ENCODE results near the gene DOCK1.
"Not testable (repeated sequence)": the region's sequence is repeated elsewhere in the genome, so short reads cannot be mapped to it uniquely, and the experiment has no call there.

Gene DOCK1

DNA sequence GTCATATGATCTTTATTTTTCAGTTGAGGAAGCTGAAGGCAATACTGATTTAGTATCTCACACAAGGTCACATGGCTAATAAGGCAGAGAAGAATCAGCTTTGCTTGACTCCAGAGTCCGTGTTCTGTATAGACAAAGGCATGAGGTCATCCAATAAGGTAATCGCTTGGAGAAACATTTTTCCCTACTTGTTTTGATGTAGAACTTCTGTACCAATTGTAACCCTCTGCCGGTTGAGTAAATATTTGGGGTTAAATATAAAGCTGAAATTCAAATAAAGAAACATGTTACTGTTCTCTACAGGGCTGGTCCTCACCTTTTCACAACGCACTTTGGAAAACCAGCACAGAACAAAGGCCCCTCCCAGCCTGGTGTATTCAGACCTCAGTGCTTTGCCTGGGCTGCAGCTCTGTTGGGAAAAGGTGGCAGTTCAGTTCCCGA, 374.1 kb downstream of the DOCK1 start:
- DNase-seq (ENCODE audit: low read depth) = no peak

DNA sequence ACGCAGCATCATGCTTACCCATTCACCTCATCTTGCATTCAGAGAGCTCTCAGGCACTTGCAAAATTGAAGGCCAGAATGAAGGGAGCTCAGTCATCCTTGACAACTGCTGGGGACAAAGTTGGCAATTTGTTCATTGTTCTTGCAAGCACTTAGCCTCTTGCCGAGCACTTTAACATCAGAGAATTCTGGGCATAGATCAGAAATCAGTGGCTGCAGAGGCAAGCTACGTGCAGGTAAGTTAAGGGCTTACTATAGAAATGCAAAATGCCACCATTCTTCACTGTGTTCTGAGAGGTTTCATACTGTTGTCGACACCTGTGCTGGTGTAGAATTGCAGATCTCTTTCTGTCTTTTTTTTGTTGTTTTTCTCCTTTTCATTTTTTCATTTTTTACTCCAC, 375.2 kb downstream of the DOCK1 start:
- DNase-seq (ENCODE audit: low read depth) = no peak

DNA sequence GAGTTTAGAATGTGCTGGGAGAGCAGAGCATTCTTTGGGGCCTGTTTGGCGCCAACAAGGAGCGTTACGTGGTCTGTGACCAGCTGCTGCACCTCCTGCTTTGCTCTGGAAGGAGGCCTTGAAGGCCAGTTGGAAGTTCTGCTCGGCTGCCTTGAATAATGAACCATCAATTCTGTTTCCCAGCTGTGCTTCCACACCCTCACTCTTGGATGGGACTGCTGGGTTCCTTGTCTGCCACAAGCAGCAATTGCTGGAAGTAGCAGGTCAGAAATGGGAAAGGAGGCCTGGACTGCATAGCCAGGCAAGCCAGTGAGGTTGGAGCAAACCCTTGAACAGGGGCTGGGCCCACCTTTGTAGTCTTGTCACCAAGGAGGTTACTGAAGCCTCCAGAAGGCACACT, 377.8 kb downstream of the DOCK1 start:
- no peak for DNase-seq (ENCODE audit: low read depth)

DNA sequence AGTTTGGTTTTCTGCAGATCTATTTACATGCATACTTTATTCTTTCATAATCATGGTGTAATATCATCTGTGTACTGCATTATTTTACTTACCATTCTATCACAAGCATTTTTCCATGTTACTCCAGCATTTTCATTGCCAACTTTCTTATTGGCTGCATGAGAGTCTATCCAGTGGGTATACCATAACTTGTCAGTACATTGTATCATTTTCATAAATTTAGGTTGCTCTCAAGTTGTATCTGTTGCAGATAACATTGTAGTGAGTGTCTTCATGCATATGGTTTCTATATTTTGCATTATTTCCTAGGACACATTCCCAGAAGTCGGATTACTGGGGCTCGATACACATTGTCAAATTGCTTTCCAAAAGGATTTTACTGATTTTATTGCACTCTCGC, 378.3 kb downstream of the DOCK1 start:
- no peak for DNase-seq (ENCODE audit: low read depth)

DNA sequence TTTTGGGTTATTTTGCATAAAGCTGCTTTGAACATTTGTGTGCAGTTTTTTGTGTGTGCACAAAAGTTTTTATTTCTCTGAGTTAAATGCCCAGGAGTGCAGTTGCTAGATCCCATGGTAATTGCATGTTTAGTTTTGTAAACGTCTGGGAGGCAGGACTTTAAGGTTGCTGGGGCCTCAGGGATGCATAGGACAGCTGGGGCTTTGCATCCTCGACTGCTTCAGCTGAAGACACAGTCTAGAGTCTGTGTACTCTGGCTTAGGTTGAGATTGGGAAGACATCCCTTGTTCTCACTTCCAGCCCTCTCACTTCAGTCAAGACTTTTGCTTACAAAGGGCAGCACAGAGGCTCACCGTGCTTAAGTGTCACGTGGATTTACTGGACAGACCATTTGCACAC, 385.6 kb downstream of the DOCK1 start:
- DNase-seq (ENCODE audit: low read depth) = no peak

DNA sequence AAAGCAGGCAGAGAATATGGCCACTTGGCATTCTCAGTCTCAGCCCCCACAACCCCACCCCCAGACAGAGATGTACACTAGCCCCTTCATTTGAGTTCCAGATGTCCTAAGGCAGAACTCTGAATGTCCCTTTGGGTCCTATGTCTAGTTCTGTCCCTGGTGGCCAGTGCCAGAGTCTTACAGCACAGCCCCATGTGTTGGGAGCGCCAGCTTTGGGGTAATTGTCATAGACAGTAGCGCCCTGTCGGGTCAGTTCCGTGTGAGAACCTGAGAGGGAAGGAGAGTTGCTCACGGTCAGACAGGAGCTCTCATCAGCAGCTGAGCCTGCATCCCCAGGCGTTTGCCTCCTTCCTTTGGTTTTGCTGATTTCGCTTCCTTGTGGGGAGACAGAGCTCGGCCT, 386.1 kb downstream of the DOCK1 start:
- DNase-seq (ENCODE audit: low read depth) = no peak

DNA sequence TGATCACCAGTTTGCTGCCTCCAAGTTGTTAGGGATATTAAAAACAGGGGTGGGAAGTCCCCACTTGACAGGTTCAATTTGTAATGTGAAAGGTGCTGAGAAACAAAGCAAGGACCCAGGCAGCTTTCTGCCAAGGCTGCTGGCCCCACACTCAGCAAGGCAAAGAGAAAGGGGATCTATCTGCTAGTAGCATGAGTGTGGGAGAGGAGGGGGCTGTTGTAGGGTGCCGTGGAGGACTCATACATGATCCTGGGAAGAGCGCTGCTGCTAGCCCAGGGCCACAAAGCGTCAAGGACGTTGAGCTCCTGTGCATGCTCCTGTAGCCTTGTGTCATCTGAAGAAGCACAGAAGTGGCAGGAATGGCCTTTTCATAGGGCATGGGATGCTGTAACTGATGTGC, 387.7 kb downstream of the DOCK1 start:
- no peak for DNase-seq (ENCODE audit: low read depth)

DNA sequence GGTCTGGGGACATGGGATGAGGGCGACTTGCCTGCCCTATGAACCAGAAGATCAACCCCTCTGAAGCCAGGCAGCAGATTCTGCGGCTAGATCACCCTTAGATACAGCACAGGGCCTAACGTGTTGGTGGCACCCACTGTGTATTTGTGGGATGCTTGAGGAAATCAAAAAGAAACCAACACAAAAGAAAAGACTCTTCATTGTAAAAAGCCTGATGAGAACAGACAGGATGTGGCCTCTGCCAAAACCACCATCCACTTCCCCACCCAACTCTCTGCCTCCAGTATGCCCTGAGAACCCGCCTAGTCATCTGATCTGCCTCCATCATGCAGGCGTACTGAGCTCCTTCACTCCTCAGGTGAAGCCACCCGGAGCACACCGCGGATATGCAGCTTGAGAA, 388.4 kb downstream of the DOCK1 start:
- DNase-seq (ENCODE audit: low read depth) = no peak

DNA sequence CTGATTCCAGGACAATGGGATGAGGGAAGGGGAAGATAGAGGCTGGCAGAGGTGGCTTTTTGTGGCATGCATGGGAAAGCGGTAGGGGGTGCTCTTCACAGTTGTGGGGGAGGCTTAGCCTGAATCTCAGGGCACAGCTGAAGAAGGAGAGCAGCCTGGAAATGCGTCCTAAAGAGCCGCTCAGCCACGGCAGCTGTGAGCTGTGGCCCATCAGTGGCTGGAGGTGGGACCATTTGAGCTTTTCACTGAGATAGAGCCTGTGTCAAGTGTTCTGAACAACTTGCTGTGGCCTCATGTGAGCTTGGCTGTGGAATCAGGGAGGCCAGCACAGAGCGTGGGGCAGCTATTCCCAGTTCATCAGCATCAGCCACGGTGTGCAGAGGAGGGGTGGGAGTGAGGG, 391.5 kb downstream of the DOCK1 start:
- DNase-seq (ENCODE audit: low read depth) = no peak

DNA sequence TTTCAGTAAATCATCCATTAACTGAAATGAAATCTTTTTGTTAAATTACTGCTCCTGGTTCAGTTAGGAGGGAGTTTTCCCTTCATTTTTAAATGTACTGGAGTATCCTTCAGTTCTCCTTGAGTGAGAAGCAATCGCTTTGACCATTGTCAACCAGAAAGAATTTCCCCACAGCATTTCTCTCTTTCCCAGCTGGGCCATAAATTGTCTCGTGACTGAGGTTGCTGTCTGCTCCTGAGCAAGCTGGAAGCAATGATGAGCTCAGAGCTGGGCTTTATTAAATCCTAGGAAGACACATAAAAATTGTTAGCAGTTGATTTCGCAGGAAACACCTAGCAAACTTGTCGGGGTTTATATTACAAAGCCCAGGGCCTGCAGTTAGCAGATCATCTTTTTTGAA, 393.2 kb downstream of the DOCK1 start:
- DNase-seq (ENCODE audit: low read depth) = no peak

DNA sequence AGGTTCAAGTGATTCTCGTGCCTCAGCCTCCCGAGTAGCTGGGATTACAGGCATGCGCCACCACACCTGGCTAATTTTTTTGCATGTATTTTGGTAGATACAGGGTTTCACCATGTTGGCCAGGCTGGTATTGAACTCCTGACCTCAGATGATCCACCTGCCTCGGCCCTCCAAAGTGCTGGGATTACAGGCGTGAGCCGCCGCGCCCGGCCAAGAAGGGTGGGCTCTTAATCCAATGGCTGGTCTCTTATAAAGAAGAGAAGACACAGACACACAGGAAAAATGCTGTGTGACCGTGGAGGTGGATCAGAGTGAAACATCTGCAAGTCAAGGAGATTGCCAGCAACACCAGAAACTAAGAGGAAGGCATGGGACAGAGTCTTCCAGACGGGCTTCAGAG, 394.0 kb downstream of the DOCK1 start:
- not testable (repeated sequence) for DNase-seq (ENCODE audit: low read depth)

DNA sequence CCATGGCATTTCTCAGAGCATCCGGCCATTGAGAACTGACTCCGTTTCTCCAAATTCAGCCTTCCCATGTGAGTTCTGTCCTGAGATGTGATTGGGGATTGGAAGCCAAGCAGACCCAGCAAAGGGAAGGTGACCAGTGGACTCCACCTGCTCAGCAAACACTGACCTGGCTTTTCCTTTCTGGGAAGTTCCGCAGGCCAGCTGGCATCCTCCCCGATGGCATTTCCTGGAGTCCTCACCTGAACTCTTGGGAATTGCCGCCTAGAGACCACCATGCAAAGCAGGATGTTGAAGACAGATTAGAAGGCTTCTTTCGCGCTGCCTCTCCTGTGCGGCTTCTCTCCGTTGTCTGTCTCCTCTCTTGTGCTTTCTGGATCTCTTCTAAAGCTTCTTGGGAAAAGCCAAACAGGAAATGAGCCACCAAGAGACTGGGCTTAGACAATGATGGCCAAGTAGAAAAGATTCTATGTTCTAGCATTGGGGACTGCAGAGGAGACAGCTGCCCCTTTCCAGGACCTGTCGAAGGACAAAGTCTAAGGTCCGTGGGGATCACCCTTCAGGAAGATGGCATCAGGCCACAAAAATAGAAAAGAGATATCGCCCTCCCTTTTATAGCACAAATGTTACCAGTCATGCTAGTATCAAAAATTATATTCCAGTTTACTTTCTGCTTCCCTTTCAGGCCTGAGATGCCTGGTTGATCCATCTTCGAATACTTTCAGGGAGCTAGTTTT, 394.9 kb downstream of the DOCK1 start:
- no peak for DNase-seq (ENCODE audit: low read depth)

DNA sequence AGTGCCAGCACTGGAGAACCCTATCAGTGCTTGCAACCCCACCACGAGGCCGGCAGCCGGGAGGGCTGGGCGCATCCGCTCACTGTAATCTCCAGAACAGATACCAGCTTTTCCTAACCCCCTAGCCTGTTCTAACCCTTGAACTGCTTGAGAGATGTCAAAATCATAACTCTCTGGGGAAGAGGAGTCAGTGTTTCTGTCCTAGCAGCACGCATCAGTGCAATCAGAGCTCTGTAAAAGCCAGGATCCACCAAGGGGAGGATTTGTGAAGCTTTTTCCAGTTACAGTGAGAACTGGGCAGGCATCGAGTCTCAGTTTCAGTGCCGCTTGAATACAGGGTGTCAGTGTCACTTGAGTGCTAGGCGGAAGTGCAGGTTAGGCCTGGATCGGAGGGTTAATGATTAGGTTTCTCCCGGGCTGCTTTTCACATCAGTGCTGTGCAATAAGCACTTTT, 395.7 kb downstream of the DOCK1 start:
- no peak for DNase-seq (ENCODE audit: low read depth)

DNA sequence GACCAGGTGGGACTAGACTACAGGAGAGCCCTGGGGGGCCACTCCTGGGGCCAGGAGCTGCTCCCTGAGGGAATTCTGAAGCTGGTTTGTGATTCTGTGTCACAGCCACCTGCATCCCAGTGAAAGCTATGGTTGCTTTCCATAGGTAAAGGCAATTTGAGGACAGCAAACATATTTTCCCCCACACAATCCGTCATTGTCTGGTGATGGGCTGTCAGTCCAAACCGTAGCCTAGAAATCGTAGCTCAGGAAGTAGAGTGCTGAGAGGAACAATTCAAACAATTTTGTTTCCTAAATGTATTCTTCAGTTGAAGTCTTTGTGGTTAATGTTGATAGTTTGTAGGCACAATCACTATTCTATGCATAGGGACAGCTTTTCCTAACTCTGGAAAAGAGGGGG, 397.1 kb downstream of the DOCK1 start:
- no peak for DNase-seq (ENCODE audit: low read depth)

DNA sequence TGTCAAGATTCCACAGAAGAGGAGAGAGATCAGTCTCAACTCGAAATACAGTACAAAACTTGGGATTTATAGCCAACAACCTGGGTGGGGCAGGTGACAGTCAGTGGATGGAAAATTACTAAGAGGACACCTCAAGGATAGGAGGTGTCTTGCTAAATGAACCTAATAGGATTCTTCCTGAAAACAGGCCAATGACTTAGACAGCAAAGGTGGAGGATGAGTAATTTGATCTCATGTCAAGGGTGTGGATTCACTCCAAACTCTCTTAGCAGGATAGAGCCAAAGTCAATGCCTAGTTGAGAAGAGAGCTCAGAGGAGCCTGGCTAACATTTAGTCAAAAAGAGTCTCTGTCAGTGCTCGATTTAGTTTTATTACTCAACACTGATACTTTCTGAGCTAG, 397.9 kb downstream of the DOCK1 start:
- DNase-seq (ENCODE audit: low read depth) = no peak

DNA sequence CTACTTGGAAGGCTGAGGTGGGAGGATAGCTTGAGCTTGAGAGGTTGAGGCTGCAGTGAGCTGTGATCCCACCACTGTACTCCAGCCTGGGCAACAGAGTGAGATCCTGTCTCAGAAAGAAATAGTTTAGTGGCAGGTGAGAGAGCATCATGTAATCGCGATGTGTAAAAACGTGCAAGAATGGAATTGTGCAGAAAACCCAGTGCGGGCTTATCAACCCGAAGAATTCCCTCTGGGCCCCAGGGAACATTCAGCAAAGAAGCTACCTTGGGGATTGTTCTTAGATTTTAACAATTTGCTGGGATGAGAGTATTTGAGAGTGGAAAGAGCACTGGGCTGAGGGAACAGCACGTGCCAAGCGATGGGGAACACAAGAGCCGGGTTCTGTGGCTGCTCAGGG, 398.5 kb downstream of the DOCK1 start:
- no peak for DNase-seq (ENCODE audit: low read depth)

DNA sequence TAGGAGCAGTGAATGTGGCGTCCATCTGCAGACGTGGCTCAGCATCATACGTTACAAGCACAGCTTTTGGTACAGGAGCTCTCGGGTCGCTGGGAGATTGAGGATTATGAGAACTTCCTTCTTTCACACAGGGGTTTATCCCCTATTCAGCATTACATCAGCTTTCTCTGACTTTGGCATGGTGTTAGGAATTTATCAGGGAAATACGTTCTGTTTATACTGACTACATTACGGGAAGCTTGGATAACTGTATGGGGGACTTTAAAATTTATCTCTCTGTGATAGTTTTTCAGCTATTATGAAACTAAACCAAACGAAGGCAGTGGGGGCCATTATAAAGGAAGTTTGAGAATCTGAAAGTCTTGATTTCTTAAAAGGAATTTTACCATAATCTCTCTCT, 401.3 kb downstream of the DOCK1 start:
- no peak for DNase-seq (ENCODE audit: low read depth)

DNA sequence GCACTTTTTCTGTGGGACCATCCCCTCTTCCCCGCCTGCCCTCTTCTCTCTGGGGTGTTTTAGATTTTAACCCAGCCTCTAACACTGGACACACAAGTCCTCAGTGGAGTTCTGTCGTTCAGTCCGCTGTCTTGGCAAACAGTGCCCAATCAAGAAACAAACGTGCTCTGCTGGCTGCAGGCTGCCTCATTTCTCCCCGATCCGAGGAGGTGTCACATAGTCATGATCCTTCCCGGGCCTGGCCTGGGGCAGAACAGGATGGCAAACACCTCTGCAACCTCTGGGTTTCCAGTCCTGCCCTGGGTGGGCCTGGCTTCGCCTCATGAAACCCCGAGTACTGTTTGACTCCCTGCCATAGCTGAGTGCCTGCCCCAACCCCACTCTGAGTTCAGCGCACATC, 402.1 kb downstream of the DOCK1 start:
- no peak for DNase-seq (ENCODE audit: low read depth)

DNA sequence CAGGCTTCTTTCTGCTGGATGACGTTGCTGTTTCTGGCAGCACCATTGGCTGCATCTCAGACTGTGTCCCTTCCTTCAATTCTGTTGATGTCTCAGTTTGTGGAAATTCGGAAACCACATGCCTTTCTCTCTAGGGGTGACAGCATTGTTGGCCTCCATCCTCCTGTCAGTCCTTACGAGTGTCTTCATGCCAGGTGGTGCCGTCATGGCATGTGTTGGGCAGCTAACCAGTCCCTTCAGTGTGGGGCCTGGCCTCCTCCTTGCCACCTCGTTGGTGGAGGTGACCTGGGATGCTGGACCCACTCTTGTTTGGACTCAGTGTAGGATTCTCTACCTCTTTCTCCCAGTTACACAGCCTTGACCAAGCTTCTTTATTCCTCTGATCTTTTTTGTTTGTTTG, 402.8 kb downstream of the DOCK1 start:
- DNase-seq (ENCODE audit: low read depth) = no peak

DNA sequence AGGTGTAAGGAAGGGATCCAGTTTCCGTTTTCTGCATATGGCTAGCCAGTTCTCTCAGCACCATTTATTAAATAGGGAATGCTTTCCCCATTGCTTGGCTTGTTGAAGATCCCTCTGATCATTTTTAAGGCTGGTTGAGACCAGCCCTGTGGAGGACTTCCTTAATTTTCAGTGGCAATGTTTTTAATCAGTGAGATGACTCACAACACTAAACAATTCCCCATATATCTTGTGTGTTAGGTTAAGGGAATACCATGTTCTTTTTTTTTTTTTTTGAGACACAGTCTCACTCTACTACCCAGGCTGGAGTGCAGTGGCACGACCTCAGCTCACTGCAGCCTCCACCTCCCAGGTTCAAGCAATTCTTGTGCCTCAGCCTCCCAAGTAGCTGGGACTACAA, 404.4 kb downstream of the DOCK1 start:
- not testable (repeated sequence) for DNase-seq (ENCODE audit: low read depth)

DNA sequence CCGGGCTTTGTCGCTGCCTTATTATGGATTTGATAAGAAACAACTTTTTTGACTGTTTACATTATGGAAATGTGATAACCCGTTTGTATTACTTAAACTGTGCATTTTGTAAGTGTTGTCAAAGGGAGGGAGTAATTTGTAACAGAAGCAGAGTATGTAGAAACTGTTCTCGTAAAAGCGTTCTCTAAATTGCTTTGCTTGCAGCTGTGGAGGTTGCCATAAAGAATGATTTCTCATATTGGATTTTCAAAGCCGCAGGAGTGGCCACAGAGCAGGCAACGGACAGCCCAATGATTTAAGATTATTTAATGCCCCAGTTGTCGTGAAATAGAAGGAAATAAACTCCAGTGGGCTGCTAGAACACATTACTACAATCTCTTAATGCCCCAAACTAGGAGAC, 405.2 kb downstream of the DOCK1 start:
- DNase-seq (ENCODE audit: low read depth) = no peak

DNA sequence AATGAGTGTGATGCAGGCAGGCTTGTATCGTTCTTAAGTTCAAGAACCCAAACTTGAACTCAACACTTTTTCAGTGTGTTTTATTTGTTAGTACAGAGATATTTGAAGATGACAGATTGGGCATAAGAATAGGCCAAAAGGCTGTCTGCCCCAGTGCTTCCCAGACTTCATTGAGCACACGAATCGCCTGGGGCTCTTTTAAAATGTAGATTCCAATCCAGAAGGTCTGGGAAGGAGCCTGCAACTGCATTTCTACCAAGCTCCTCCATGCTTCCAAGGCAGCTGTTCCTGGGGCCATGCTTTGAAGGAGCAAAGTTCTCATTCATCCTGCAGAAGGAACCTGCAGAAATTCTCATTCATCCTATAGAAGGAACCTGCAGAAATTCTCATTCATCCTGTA, 405.7 kb downstream of the DOCK1 start:
- no peak for DNase-seq (ENCODE audit: low read depth)

DNA sequence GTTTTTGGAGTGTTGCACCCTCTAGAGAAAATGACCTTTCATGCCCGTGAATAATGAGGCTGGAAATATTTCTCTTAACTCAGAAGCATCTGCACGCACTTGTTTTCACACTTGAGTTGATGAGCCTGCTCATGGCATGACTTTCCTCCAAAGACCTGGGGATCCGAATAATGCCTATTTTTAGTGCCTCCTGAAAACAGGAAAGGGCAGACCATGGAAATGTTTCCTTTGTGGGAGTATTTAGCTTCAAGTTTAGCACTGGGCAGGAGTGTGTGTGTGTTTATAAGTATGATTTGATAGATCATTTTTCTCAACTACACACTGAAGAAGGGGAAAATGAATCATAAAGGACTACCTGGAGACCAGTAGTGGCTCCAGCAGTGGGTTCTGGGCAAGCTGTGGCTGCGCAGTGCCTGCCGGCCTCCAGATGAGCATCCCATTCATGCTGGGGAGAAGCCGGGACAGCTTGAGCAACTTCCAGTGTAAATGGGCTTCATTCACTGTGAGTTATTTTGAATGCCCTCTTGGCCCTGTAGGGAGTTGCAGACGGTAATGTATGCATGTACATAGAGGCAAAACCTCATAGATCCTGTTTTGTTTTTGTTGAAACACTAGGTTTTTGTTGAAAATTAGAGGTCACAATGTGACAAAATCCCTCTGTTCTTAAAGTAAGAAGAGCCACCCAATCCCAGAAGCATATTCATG, 408.9 kb downstream of the DOCK1 start:
- DNase-seq (ENCODE audit: low read depth) = no peak

DNA sequence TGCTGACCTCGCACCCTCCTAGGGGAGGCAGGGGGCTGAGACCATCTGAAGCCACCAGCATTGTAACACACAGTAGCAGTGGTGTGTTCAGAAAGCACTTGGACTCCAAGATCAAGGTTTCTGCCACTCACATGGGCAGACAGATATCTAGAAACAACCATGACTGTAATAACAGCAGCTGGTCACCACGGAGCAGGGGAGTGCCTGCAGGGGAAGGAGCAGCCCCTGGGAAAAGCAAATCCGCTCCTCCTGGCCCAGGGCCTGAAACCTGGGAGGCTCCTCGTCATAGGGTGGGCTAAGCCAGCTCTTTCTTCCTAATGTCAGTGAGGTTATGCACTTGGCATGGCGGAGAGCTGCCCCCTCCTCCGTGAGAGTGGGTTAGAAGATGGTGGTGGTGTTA, 409.6 kb downstream of the DOCK1 start:
- DNase-seq (ENCODE audit: low read depth) = no peak
